ENCODE results near the gene KLC4.
"Not testable (repeated sequence)": the region's sequence is repeated elsewhere in the genome, so short reads cannot be mapped to it uniquely, and the experiment has no call there.

Gene KLC4

DNA sequence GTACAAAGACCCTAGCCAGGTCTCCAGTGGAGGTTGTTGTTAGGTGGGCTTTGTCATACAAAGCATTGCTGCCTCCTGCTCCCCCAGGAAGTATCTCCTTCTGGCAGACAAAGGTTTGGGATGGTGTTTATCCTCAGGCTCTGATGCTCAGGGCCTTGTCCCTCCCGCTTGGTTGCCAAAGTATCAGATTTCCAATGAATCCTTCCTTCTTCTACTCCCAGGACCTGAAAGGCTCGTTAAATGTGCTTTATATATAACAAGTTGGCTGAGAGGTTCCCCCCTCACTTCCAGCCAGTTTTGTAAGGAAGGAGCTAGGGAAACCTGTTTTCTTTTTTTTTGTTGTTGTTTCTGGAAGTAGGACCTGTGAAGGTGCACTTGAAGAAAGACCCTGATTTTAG is 31.1 kb downstream of the KLC4 start:
- in situ Hi-C loops (cut with HindIII; ENCODE audit: low sequenced_read_pairs): no loop called here

DNA sequence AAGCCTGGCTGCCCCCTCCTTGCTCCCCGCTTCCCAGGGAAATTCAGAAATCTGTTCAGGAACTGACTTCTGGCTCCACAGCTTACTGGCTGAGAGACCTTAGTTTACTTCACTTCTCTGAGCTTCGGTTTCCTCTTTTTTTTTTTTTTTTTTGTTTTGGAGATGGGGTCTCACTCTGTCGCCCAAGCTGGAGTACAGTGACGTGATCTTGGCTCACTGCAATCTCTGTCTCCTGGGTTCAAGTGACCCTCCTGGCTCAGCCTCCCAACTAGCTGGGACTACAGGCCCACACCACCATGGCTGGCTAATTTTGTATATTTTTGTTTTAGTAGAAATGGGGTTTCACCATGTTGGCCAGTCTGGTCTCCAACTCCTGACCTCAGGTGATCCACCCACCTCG is 31.6 kb downstream of the KLC4 start:
- in situ Hi-C loops (cut with HindIII; ENCODE audit: low sequenced_read_pairs): no loop called here

DNA sequence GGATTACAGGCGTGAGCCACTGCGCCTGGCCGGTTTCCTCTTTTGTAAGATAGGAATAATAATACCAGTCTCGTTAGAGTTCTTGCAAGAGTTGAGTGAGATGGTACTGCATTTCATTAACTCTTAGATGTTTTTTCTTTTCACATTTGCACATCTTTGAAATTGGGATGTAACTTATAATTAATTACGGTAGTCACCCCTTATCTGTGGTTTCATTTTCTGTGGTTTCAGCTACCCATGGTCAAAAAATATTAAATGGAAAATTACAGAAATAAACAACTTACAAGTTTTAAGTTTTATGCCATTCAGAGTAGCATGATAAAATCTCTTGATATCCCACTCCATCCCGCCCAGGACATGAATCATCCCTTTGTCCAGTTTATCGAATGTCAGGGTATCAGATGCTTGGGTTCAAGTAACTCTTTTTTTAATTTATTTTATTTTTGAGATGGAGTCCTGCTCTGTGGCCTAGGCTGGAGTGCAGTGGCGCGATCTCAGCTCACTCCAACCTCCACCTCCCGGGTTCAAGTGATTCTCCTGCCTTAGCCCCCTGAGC is 32.1 kb downstream of the KLC4 start:
- in situ Hi-C loops (cut with HindIII; ENCODE audit: low sequenced_read_pairs): no loop called here

DNA sequence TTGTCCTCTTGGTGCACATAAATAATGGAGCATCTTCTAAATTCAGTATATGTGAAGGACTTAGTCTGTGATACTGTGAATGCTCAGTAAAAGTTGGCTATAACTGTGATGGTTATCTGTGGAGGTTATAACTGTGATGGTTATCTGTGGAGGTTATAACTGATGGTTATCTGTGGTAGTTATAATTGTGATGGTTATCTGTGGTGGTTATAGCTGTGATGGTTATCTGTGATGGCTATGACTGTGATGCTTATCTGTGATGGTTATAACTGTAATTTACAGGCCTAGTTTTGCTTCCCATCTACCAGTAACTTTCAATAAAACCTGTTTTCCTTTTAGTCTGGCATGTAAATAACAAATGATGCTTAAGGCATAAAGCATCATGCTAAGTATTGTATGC is 33.2 kb downstream of the KLC4 start:
- in situ Hi-C loops (cut with HindIII; ENCODE audit: low sequenced_read_pairs): no loop called here

DNA sequence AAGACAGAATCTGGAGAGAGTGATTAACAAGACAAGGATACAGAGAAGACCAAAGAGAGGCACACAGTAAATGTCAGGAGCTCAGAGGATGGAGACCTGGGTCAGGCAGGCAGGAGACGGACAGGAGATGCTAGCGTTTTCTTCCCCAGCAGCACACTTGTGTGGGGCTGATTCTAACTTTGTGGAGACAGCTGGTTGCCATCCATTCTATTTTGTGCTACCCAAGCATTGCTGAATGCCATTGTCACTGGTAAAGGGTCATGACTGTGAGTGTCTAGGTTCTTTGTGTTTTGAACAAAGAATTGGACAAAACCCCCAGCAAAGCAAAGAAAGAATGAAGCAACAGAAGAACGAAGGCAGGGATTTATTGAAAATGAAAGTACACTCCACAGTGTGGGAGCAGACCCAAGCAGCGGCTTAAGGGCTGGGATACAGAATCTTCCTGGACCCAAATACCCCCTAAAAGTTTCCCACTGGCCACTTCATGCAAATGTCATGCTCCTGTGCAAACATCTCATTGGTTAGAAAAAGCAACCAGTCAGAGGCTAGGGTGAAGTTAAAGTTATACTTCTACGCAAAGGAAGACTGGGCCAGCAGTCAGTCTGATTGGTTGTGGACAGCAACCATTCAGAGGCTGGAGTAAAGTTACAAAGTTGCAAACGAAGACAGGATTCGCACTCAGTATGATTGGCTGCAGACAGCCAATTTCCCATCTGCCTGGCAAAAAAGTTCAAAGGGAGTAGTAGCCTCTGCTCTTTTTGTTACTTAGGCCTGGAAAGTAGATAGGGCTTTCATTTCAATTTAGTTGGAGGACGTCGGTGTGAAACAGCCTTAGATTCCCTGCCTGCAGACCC is 34.2 kb downstream of the KLC4 start:
- in situ Hi-C loops (cut with HindIII; ENCODE audit: low sequenced_read_pairs): no loop called here

DNA sequence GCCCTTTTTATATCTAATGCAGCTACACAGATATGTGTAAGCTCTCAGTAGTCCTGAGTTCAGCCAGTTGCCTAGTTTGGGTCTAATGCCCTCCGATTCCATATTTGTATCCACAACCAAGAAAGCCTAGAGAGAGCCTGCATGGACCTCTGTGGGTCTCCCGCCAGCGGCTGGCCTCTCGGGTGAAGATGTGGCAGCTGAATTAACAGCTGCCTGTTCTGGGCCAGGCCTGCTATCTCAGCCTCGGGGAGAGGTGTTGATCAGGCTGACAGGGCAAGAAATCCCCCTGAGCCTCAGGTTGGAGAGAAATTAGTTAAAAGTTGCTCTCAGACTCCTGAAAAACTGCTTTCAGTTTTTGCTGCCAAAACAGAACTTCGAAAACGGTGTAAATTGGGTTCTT is 36.5 kb downstream of the KLC4 start:
- in situ Hi-C loops (cut with HindIII; ENCODE audit: low sequenced_read_pairs): no loop called here

DNA sequence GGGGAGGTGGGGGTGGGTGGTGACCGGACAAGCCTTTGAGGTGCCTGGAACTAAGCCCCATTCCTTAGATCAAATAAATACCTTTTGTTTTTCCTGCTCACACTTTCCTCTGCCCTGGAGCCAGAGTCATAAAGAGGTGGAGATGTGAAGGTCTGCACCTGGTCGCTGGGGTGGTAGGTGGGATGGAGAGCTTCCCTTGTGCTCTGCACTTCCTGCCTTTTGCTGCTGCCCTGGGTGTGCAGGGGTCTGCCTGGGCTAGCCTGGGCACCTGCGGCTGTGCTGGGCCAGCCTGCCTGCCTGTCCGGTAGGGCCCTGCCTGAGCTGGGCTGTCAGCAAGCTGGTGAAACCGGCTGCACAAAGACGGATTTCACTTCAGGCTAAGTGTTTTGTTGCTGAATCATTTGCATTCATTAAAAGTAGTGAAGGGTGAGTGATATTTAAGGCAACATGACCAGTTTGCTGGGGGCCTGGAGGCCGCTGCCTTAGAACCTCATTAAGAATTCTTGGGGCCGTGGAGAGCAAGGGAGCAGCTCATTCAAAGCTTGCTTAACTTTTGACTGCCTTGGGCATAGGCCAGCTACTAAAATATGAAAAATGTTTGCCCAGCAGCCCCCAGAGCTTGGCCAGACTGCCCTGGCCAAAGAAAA is 37.1 kb downstream of the KLC4 start:
- in situ Hi-C loops (cut with HindIII; ENCODE audit: low sequenced_read_pairs): no loop called here

DNA sequence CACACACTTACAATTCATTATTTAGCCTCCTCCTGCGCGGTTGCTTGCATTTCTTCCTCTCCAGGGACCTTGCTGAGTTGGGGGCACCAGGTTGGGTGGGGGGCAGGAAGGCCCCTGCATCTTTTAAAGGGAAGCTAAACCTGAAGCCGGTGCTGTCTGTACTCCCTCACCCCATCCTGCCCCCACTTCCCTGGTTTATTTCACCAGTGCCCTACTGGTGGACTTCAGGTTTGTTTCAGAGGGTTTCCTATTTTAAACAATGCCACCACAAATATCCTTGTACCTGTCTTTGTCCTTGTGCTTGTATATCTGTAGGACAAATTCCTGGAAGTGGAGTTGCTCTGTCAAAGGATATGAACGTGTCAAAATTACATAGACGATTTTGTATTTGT is 37.7 kb downstream of the KLC4 start:
- in situ Hi-C loops (cut with HindIII; ENCODE audit: low sequenced_read_pairs): no loop called here

DNA sequence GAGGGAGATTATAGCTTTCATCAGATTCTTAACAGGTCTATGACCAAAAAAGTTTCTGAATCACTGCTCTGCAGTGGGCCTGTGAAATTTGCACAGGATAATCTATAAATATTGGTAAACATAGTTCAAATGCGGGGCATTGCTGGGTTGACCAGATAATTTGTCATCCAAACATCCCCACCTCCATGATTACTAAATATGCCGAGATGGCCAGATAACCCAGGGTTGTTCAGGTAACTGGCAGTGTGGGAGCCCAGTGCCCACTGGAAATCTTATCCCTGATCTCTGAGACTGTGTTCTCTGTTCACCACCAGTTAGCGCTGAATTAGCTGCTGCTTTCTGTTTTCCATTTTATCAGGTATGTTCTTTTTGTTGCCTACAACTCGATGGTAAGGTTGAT is 38.1 kb downstream of the KLC4 start:
- in situ Hi-C loops (cut with HindIII; ENCODE audit: low sequenced_read_pairs): no loop called here

DNA sequence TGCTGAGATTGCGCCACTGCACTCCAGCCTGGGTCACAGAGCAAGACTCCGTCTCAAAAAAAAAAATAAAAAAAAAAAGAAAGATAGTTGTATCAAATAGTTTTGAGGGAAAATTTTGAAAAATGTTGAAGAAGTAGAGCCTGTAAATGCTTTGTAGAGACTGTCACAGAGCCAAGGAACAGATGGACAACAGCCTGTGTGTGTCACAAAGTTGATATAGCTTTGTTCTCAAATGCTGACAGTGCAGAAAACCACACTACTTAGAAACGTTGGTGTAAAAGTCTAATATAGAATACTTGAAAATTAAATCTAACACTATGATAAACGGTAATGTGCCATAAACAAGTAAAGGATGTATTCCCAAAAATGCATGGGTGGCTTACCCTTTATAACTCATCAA is 42.1 kb downstream of the KLC4 start:
- in situ Hi-C loops (cut with HindIII; ENCODE audit: low sequenced_read_pairs): no loop called here

DNA sequence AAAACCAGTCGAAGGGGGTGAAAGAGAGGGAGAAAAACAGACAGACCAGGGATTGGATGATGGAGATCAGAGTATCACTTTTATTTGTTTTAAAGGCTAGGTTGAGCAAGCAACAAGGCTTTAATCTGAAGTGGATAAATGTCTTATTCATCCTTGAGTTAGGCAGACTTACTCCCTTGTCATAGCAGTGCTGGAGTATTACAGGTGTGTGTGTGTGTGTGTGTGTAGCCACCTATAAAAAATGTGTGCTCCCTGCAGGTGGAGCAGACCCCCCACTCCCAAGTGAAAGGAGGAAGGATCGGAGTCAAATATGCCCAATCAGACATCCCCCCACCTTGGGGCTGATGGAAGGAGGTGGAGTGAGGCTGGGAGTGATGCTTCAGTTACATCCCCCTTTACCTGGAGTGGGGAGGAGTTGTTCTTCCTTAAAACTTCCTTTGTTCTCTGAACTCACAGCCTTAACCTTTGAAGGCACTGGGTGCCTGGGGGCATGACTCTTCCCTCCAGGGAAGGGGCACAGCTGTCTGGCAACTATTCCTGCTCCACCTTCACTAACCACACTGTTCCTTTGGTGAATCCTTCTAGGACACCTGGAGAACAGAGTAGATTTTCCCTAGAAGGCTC is 43.9 kb downstream of the KLC4 start:
- in situ Hi-C loops (cut with HindIII; ENCODE audit: low sequenced_read_pairs): no loop called here

DNA sequence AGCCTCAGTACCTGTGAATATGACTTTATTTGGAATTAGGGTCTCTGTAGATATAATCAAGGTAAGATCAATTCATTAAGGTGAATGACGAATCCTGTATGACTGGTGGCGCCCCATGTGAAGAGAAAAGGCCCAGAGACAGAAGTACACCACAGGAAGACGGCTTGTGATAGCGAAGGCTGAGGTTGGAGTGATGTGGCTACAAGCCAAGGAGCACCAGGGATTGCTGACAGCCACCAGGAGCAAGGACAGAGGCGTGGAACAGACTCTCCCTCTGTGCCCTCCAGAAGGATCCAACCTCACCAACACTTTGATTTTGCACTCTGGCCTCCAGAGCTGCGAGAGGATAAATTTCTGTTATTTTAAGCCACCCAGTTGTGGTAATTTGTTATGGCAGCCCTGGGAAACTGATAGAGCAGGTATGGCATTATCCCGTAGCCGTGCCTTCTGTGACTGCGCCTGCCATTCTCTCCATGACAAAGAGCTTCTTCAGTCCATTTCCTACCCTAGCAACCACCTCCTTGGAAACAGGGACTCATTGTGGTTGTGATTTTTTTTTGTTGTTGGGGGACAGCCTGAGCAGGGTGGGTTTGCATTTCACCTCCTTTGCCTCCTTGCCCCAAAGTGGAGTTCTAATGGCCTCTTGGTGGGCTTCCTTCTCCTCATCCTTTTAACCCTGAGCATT is 46.2 kb downstream of the KLC4 start:
- in situ Hi-C loops (cut with HindIII; ENCODE audit: low sequenced_read_pairs): no loop called here

DNA sequence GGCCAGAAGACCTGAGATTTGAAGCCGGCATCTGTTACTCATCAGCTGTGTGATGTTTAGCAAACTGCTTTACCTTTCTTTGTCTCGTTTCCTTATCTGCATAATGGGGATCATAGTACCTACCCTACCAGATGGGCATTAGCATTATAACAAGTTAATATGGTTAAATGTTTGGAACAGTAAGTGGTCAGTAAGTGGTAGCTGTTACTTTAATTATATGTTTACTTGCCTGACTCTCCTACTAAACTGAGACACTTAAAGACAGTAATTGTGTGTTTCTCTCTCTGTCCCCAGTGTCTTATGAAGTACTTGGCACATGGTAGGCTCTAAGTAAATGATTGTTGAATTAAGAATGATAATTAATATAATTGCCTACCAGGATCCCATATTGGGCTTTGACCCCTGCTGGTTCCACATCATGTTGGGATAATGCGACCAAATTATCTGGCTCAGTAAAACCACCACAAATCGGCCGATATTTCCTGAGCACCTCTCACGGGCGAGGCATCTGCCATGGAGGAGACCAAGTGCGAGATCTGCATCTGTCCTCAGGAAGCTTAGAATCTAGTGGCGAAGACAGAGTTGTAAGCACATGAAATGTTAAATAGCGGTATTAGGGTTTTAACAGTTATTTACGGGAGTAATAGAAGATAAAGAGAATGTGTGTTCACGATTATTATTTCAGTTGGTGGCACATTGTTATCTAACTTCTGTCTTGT is 48.1 kb downstream of the KLC4 start:
- in situ Hi-C loops (cut with HindIII; ENCODE audit: low sequenced_read_pairs): no loop called here

DNA sequence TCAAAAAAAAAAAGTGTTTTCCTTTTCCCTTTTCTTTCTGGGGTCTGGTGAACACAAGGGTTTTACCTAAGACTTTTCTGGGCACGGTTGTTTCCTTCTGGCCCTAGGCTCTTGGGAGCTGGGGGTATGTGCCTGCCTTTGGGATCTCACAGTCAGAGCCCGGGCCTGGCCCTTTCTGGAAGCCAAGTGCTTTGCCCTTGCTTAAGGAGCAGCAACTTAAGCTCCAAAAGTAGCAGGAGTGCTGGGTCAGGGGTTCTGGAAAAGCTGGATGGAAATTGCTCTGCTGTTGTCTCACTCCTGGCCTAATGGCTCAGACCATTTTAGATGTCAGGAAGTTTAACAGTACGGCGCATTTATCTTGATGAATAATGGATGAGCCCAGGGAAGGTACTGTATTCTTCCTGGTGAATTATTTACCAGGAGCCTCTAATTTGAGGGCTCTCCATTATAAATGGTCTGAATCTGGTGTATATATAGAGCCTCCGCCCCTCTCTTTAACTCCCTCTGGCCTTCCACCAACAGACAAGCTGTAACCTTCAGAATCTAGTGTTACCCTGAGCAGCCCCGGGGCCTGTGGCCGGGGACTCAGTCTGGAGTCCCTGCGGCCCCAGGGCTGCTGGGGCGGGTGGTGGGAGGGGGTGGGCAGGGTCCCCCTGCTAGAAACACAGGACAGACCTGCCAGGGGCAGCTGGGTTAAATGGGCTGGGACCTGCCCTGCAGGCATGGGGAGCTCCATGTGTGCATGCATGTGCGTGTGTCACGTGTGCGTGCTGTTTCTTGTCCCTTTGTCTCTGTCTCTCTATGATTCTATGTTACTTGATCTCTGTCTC is 54.2 kb downstream of the KLC4 start:
- in situ Hi-C loops (cut with HindIII; ENCODE audit: low sequenced_read_pairs): no loop called here

DNA sequence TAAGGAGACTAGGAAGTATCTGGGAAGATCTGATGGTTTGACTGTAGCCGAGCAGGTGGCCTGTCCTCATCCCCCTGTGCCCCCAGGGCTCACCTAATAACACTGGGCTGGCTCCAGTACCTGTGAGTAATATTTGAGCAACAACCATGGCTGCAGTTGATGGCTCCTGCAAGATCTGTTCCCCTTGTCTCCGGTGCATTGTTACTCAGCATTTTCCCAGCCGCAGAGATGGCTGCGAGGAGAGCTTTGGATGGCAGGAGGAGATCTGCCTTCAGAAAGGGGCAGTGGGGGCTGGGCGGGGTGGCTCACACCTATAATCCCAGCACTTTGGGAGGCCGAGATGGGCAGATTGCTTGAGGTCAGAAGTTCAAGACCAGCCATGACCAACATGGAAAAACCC is 55.9 kb downstream of the KLC4 start:
- in situ Hi-C loops (cut with HindIII; ENCODE audit: low sequenced_read_pairs): no loop called here

DNA sequence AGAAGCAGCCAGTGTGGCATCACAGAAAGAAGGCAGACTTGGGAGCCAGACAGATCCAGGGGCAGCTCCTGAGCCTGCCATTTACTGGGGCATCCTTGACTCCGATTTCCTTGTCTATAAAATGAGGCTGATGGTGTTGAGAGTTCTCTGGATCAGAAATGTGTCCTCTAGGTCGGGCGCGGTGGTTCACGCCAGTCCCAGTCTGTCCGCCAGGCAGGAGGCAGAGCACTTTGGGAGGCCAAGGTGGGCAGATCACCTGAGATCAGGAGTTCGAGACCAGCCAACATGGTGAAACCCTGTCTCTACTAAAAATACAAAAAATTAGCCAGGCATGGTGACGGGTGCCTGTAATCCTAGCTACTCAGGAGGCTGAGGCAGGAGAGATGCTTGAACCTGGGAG is 58.0 kb downstream of the KLC4 start:
- in situ Hi-C loops (cut with HindIII; ENCODE audit: low sequenced_read_pairs): not testable (repeated sequence)

DNA sequence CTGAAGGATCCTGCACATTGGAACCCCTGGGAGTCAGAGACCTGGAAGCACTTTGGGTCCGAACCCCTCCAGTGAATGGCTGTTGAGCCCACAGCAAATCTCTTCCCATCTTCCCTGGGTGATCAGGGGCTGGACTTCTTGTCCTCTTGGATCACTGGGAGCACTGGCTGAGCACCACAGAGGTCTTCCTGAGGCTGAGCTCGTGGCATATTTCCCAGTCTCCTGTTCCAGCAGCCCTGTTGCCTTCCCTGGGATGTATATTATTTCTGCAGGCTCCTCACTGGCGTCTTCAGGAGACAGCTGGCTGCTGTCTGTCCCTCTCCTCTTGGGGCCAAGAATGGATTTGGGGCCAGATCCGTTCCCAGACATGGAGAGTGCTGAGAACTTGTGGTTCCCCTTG is 60.1 kb downstream of the KLC4 start:
- in situ Hi-C loops (cut with HindIII; ENCODE audit: low sequenced_read_pairs): no loop called here

DNA sequence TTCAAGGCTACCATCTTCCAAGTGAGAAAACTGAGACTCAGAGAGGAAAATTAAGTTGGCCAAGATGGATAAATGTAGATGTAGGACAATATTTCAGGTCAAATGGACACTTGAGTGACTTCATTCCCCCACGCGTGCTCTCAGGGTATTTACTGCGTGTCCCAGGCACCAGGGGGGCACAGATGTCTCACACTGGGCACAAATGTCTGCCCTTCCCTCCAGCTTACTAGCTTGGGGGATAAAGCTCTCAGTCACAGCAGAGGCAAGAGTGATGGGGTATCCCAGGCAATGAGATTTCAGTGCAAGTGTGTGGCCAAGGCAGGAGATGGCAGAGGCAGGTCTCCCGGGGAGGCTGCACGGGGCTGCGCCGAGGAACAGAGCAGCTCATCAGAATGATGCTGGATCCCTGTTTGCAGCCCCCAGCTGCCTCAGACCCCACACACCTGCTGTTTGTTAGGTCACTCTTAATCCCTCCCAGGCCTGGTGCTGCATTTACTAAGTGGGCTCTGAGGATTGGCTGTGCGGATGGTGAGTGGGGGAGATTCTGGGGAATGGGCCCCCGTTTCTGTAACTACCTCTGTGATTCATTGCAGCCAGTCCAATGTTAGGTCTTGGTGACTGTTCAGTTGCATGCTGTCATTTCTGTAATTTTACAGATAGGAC is 60.8 kb downstream of the KLC4 start:
- in situ Hi-C loops (cut with HindIII; ENCODE audit: low sequenced_read_pairs): no loop called here
